Mucosa of rectum (tissue), 2 donors: ENCODE results near the gene MED16.

Experiments
- H3K27ac ChIP-seq, 2 donors: one replicate each; pipeline ENCODE4 v1.7.0; 2013; ENCODE audit warnings: inconsistent platforms in 2 of 2, low read depth in 2 of 2, low read length in 2 of 2
- H3K27me3 ChIP-seq, 2 donors: one replicate each; pipeline ENCODE4 v1.7.0; 2013; ENCODE audit warnings: low read length in 2 of 2; ENCODE audit not compliant: control insufficient read depth in 2 of 2, insufficient read depth in 2 of 2
- H3K36me3 ChIP-seq, 2 donors: one replicate each; pipeline ENCODE4 v1.7.0; 2013; ENCODE audit warnings: low read length in 2 of 2; ENCODE audit not compliant: control insufficient read depth in 2 of 2, insufficient read depth in 2 of 2
- H3K4me1 ChIP-seq, 2 donors: one replicate each; pipeline ENCODE4 v1.7.0; 2013; ENCODE audit warnings: low read length in 2 of 2, mild to moderate bottlenecking in 1 of 2; ENCODE audit not compliant: control insufficient read depth in 2 of 2, insufficient read depth in 2 of 2
- H3K4me3 ChIP-seq, 2 donors: one replicate each; pipeline ENCODE4 v1.7.0; 2013; ENCODE audit warnings: low read length in 2 of 2
- H3K9ac ChIP-seq, 2 donors: one replicate each; pipeline ENCODE4 v1.7.0; 2013; ENCODE audit warnings: low read length in 2 of 2, low read depth in 1 of 2, mild to moderate bottlenecking in 1 of 2
- H3K9me3 ChIP-seq, 2 donors: one replicate each; pipeline ENCODE4 v1.7.0; 2013; ENCODE audit warnings: low read length in 2 of 2; ENCODE audit not compliant: control insufficient read depth in 2 of 2
- donor health status: healthy.
- donor health status: Normal muscosa, but diverticular disease.

The MED16 gene

DNA sequence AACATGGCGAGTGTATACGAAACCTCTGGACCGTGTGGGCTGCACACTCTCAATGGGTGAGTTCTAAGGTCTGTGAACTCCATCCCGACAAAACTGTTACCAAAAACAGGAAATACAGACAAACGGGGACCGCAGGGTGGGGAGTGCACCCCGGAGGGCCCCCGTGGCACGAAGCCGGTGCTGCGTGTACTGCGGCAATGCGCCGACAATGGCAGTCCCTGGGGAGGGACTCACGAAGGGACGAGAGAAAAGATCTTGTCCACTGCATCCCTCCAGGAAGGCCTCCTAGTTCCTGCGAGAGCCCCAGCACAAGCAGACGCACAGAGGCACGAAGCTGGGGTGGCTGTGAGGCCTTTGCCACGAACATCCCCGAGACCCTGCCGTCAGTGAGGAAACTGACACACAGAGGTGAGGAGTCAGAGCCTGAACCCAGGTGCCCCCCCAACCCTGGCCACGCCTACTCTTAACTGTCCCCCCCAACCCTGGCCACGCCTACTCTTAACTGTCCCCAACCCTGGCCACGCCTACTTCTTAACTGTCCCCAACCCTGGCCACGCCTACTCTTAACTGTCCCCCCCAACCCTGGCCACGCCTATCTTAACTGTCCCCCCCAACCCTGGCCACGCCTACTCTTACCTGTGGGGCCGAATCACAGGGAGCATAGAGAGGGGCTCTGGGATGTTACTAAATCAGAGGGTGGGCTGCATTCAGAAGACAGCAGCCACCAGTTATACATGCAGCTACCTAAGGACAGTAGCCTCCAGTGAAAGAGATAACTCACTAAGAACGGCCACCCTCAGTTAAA is 4.2 kb downstream of the MED16 start:
- Histone ChIP-seq H3K4me3 (no peak overlapping the region), H3K36me3 (peaks cover 32 to 39% of the 10 kb centered on the region in 2 donors), H3K9ac (no peak overlapping the region), H3K27me3 (no peaks in the 10 kb centered on the region), H3K4me1 (peaks cover 8 to 14% of the 10 kb centered on the region in 2 donors), H3K27ac (peak overlapping the region in 1 of 2 donors; percentile 63), H3K9me3 (no peaks in the 10 kb centered on the region)

DNA sequence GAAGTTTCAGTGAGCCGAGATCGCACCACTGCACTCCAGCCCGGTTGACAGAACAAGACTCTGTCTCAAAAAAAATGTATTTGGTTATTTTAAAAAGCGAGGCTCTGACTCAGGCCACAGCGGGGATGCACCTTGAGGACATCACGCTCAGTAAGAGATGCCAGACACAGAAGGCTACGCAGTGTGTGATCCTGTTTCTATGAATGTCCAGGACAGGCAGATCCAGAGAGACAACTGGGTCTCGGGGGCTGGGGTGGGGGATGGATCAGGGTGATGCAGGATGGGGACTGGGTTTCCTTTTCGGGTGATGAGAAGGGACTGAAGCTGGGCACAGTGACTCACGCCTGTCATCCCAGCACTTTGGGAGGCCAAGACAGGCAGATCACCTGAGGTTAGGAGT is 5.4 kb downstream of the MED16 start:
- Histone ChIP-seq H3K27me3 (no peaks in the 10 kb centered on the region), H3K9me3 (no peaks in the 10 kb centered on the region), H3K36me3 (peaks cover 37 to 48% of the 10 kb centered on the region in 2 donors), H3K9ac (no peak overlapping the region), H3K4me1 (peaks cover 8 to 14% of the 10 kb centered on the region in 2 donors), H3K27ac (no peak overlapping the region), H3K4me3 (no peak overlapping the region)

- no peak overlapping the region for H3K27ac ChIP-seq
- H3K4me1 ChIP-seq = peaks cover 7 to 12% of the 10 kb centered on the region in 2 donors
- no peaks in the 10 kb centered on the region for H3K27me3 ChIP-seq
- no peak overlapping the region for H3K9ac ChIP-seq
- H3K9me3 ChIP-seq = no peaks in the 10 kb centered on the region
- H3K4me3 ChIP-seq = no peak overlapping the region
- peaks cover 39 to 53% of the 10 kb centered on the region in 2 donors for H3K36me3 ChIP-seq
These were observed 5.9 kb downstream of the MED16 start for GRCh38 chr19:887072-887471.

- no peak overlapping the region for H3K9ac ChIP-seq
- no peaks in the 10 kb centered on the region for H3K27me3 ChIP-seq
- peaks cover 0 to 3% of the 10 kb centered on the region in 2 donors for H3K4me1 ChIP-seq
- H3K36me3 ChIP-seq = peaks cover 51 to 66% of the 10 kb centered on the region in 2 donors
- no peaks in the 10 kb centered on the region for H3K9me3 ChIP-seq
- no peak overlapping the region for H3K27ac ChIP-seq
- no peak overlapping the region for H3K4me3 ChIP-seq
These were observed 7.3 kb downstream of the MED16 start for GRCh38 chr19:885536-886224.

- peaks cover 0 to 3% of the 10 kb centered on the region in 2 donors for H3K4me1 ChIP-seq
- H3K4me3 ChIP-seq = no peak overlapping the region
- H3K27ac ChIP-seq = no peak overlapping the region
- H3K36me3 ChIP-seq = peaks cover 41 to 60% of the 10 kb centered on the region in 2 donors
- H3K9me3 ChIP-seq = no peaks in the 10 kb centered on the region
- no peaks in the 10 kb centered on the region for H3K27me3 ChIP-seq
- no peak overlapping the region for H3K9ac ChIP-seq
These were observed 8.4 kb downstream of the MED16 start for GRCh38 chr19:884420-885211.

- Histone ChIP-seq H3K9ac (no peak overlapping the region), H3K9me3 (no peaks in the 10 kb centered on the region), H3K27ac (no peak overlapping the region), H3K36me3 (peaks cover 39 to 57% of the 10 kb centered on the region in 2 donors), H3K4me3 (no peak overlapping the region), H3K4me1 (peaks cover 0 to 2% of the 10 kb centered on the region in 2 donors), H3K27me3 (no peaks in the 10 kb centered on the region)
These were observed 9.3 kb downstream of the MED16 start for GRCh38 chr19:883661-884211.

GRCh38 chr19:882871-883497 is 10.0 kb downstream of the MED16 start:
- H3K27ac ChIP-seq = no peak overlapping the region
- H3K27me3 ChIP-seq = no peaks in the 10 kb centered on the region
- no peaks in the 10 kb centered on the region for H3K4me1 ChIP-seq
- no peak overlapping the region for H3K9ac ChIP-seq
- no peak overlapping the region for H3K4me3 ChIP-seq
- H3K36me3 ChIP-seq = peaks cover 39 to 57% of the 10 kb centered on the region in 2 donors
- H3K9me3 ChIP-seq = no peaks in the 10 kb centered on the region

- Histone ChIP-seq H3K4me3 (no peak overlapping the region), H3K36me3 (peaks cover 34 to 53% of the 10 kb centered on the region in 2 donors), H3K4me1 (no peaks in the 10 kb centered on the region), H3K27me3 (no peaks in the 10 kb centered on the region), H3K9ac (no peak overlapping the region), H3K27ac (no peak overlapping the region), H3K9me3 (no peaks in the 10 kb centered on the region)
These were observed 11.5 kb downstream of the MED16 start for GRCh38 chr19:881385-882071.

GRCh38 chr19:879711-880438 is 13.1 kb downstream of the MED16 start:
- H3K27ac ChIP-seq = no peak overlapping the region
- no peaks in the 10 kb centered on the region for H3K4me1 ChIP-seq
- H3K36me3 ChIP-seq = peaks cover 28 to 46% of the 10 kb centered on the region in 2 donors
- no peak overlapping the region for H3K4me3 ChIP-seq
- H3K9me3 ChIP-seq = no peaks in the 10 kb centered on the region
- H3K9ac ChIP-seq = no peak overlapping the region
- H3K27me3 ChIP-seq = no peaks in the 10 kb centered on the region
